ENCODE data around the gene MTPN.

- no peak for TF ChIP-seq POLR2AphosphoS5 (IDR thresholded peaks at IDR 0.05)
- TF ChIP-seq POLR2A (IDR thresholded peaks at IDR 0.05), result no peak
- TF ChIP-seq, protein P1, sequence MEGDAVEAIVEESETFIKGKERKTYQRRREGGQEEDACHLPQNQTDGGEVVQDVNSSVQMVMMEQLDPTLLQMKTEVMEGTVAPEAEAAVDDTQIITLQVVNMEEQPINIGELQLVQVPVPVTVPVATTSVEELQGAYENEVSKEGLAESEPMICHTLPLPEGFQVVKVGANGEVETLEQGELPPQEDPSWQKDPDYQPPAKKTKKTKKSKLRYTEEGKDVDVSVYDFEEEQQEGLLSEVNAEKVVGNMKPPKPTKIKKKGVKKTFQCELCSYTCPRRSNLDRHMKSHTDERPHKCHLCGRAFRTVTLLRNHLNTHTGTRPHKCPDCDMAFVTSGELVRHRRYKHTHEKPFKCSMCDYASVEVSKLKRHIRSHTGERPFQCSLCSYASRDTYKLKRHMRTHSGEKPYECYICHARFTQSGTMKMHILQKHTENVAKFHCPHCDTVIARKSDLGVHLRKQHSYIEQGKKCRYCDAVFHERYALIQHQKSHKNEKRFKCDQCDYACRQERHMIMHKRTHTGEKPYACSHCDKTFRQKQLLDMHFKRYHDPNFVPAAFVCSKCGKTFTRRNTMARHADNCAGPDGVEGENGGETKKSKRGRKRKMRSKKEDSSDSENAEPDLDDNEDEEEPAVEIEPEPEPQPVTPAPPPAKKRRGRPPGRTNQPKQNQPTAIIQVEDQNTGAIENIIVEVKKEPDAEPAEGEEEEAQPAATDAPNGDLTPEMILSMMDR (IDR thresholded peaks at IDR 0.05), result no peak
Measured at GRCh38 chr7:135933509-135934188, 43.5 kb downstream of the MTPN start.

All from gastroesophageal sphincter (tissue), 3 donors.